Natural killer cell (primary cell): Measurements from ENCODE around the gene LCE1D. TPM values are rescaled to one million over a fixed set of nuclear protein-coding genes. Genes with fewer than 3 reads are reported as not detected.

Experiments
- ATAC-seq, 3 donors: fragments of 150-1000 bp in 2 of 3; fragments of 200-7000 bp in 1 of 3; cut with Tn5 transposase; 1 replicate in 1 of 3; 2 replicates in 2 of 3; pipeline ENCODE4 v1.10.0; 2021; ENCODE audit warnings: mild to moderate bottlenecking in 2 of 3, moderate library complexity in 2 of 3
- DNase-seq, 2 donors: peaks; one replicate each; pipeline versions ENCODE4 v3.0.0 to v3.0.0-alpha.2; 2013 to 2021; ENCODE audit warnings: mixed read lengths in 1 of 2
- H3K27ac ChIP-seq: one replicate; pipeline ENCODE4 v1.5.1; 2013; ENCODE audit warnings: mild to moderate bottlenecking, low read length
- H3K27me3 ChIP-seq: one replicate; pipeline ENCODE4 v1.6.1; 2013; ENCODE audit warnings: low read length; ENCODE audit not compliant: control insufficient read depth, insufficient read depth
- H3K36me3 ChIP-seq: one replicate; pipeline ENCODE4 v1.6.1; 2013; ENCODE audit warnings: low read length; ENCODE audit not compliant: control insufficient read depth, insufficient read depth
- H3K4me1 ChIP-seq: one replicate; pipeline ENCODE4 v1.6.1; 2013; ENCODE audit warnings: low read length; ENCODE audit not compliant: control insufficient read depth, insufficient read depth
- H3K4me3 ChIP-seq: one replicate; pipeline ENCODE4 v1.5.1; 2013; ENCODE audit warnings: low read length
- H3K9me3 ChIP-seq: one replicate; pipeline ENCODE4 v1.6.1; 2013; ENCODE audit warnings: low read length; ENCODE audit not compliant: control insufficient read depth, insufficient read depth
- H3K27ac Mint-ChIP-seq, 2 donors: one replicate each; pipeline ENCODE4 v1.8.0; 2022; ENCODE audit warnings: mild to moderate bottlenecking in 2 of 2, mixed read lengths in 2 of 2, moderate library complexity in 1 of 2
- H3K27me3 Mint-ChIP-seq, 2 donors: one replicate each; pipeline ENCODE4 v1.8.0; 2022; ENCODE audit warnings: low read depth in 2 of 2, mixed read lengths in 2 of 2
- H3K36me3 Mint-ChIP-seq: one replicate; pipeline ENCODE4 v1.8.0; 2022; ENCODE audit warnings: mixed read lengths
- H3K4me1 Mint-ChIP-seq, 2 donors: one replicate each; pipeline ENCODE4 v1.8.0; 2022; ENCODE audit warnings: mixed read lengths in 2 of 2
- H3K4me3 Mint-ChIP-seq: one replicate; pipeline ENCODE4 v1.8.0; 2022; ENCODE audit warnings: mild to moderate bottlenecking, moderate library complexity, mixed read lengths
- H3K9me3 Mint-ChIP-seq, 2 donors: one replicate each; pipeline ENCODE4 v1.8.0; 2022; ENCODE audit warnings: mixed read lengths in 2 of 2
- WGBS: methylation state at CpG from one replicate; pipeline ENCODE4 v1.1.7; 2013; ENCODE audit warnings: missing lambda C conversion rate; ENCODE audit not compliant: insufficient coverage; 5-methylcytosine and 5-hydroxymethylcytosine counted together
- intact Hi-C: fragments of 100-400 bp; cut with micrococcal nuclease; formaldehyde crosslinking; loops from one replicate; pipeline ENCODE4 v1.14.2; 2022
- total RNA-seq, 4 donors: library from RNA; stranded (reverse); fragments of 120-200 nt in 1 of 4; gene quantifications; one replicate each; pipeline versions ENCODE4 v1.2.3 to v1.2.4, GENCODE V29; 2013 to 2022
- TF ChIP-seq, protein P1 (sequence below): fragments of 200-600 bp; IDR thresholded peaks from one replicate; pipeline ENCODE4 v1.8.0; 2022; ENCODE audit warnings: antibody characterized with exemption

Gene LCE1D
- total RNA-seq, 3 donors from 2014 or later (not counting 1 experiment from before 2014, with no cell fraction given), result not detected

DNA sequence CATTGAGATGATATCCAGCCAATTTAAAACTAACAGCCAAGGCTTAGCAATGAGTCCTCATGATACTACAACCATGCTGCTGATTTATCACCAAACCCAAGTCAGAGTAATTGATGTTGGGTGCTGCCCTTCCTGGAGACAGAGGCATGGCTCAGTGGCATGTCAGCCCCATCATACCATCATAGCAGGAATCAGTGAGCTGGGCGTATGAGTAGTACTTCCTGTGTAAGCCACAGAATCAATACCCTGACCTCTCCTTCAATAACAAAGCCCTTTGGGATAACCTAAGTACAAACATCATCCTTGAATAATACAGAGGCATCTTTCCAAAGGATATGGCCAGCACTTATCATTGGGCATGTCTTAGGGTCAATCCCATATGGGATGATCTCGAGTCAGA lies 13.4 kb upstream of the LCE1D start:
- TF ChIP-seq, protein P1, sequence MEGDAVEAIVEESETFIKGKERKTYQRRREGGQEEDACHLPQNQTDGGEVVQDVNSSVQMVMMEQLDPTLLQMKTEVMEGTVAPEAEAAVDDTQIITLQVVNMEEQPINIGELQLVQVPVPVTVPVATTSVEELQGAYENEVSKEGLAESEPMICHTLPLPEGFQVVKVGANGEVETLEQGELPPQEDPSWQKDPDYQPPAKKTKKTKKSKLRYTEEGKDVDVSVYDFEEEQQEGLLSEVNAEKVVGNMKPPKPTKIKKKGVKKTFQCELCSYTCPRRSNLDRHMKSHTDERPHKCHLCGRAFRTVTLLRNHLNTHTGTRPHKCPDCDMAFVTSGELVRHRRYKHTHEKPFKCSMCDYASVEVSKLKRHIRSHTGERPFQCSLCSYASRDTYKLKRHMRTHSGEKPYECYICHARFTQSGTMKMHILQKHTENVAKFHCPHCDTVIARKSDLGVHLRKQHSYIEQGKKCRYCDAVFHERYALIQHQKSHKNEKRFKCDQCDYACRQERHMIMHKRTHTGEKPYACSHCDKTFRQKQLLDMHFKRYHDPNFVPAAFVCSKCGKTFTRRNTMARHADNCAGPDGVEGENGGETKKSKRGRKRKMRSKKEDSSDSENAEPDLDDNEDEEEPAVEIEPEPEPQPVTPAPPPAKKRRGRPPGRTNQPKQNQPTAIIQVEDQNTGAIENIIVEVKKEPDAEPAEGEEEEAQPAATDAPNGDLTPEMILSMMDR, result no peak
- WGBS, result 67% methylated on average over 2 of the region's 2 CpGs
- DNase-seq (no peak), ATAC-seq (no peak)
- H3K27me3 ChIP-seq, result no peaks in the 10 kb centered on the region
- H3K27ac Mint-ChIP-seq, result no peak overlapping the region
- H3K9me3 Mint-ChIP-seq, result no peaks in the 10 kb centered on the region
- no peak overlapping the region for H3K4me3 ChIP-seq
- no peaks in the 10 kb centered on the region for H3K9me3 ChIP-seq
- H3K4me1 ChIP-seq, result no peaks in the 10 kb centered on the region
- H3K36me3 ChIP-seq, result no peaks in the 10 kb centered on the region
- no peak overlapping the region for H3K27ac ChIP-seq
- no peak overlapping the region for H3K4me3 Mint-ChIP-seq
- no peaks in the 10 kb centered on the region for H3K36me3 Mint-ChIP-seq
- intact Hi-C loops, result no loop called here
- no peaks in the 10 kb centered on the region for H3K4me1 Mint-ChIP-seq
- peaks cover 29 to 44% of the 10 kb centered on the region in 2 donors for H3K27me3 Mint-ChIP-seq

DNA sequence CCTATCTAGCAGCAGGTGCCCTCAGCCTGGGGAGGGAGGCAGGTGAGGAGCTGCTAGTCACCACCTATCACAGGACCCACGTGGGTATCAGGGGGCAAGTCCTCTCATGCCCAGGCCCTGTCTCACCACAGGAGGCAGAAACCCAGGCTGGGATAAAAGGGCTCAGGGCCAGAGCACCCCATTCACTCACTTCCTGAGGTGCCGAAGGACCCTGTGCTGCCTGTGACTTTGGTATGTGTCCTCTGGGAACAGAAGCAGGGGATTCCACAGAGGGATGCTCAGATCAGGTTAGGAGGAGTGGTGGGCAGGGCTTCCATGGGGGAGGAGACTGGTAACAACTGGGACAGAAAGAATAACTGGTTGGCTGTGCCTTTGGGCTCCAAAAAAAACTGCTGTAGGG lies 10.4 kb upstream of the LCE1D start, which contains the start of gene LCE1E:
TSS of gene LCE1E (plus strand) at position 181 of the 400 bp plus-strand sequence. CDS start 1,043 bp downstream, outside the sequence.
- TF ChIP-seq, protein P1, result no peak
- ATAC-seq (no peak), DNase-seq (no peak)
- Mint-ChIP-seq H3K4me1 (no peaks in the 10 kb centered on the region), H3K27me3 (peaks cover 22 to 32% of the 10 kb centered on the region in 2 donors), H3K4me3 (no peak within 1 kb of the TSS), H3K27ac (no peak within 1 kb of the TSS), H3K9me3 (no peaks in the 10 kb centered on the region), H3K36me3 (no peaks in the 10 kb centered on the region)
- H3K9me3 ChIP-seq, result no peaks in the 10 kb centered on the region
- no peak within 1 kb of the TSS for H3K27ac ChIP-seq
- intact Hi-C loops, result no loop called here
- no peaks in the 10 kb centered on the region for H3K36me3 ChIP-seq
- no peaks in the 10 kb centered on the region for H3K27me3 ChIP-seq
- H3K4me1 ChIP-seq, result no peaks in the 10 kb centered on the region
- no peak within 1 kb of the TSS for H3K4me3 ChIP-seq
- WGBS, result 51% methylated on average over 2 of the region's 2 CpGs

DNA sequence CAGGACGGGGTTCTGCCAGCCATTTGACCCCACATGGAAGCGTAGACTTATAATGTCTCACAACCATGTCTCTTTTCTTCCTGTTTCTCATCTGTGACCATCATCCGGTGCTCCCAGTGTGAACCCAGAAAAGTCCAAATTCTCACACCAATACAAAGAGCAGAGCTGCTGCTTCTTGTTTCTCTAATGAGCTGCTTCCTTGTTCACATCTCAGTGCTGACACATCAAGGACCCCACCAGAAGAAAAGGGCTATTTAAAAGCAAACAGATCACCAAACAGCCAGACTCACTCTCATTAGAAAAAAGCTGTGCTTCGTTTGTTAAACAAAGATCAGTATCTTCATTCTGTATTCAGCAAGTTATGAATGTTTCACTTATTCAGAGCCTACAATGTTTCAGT lies 835 bp upstream of the LCE1D start:
- Mint-ChIP-seq H3K9me3 (no peaks in the 10 kb centered on the region), H3K27me3 (peaks cover 11 to 32% of the 10 kb centered on the region in 2 donors), H3K27ac (no peak overlapping the region), H3K36me3 (no peaks in the 10 kb centered on the region), H3K4me3 (no peak overlapping the region), H3K4me1 (no peaks in the 10 kb centered on the region)
- 77% methylated on average over 4 of the region's 4 CpGs for WGBS
- TF ChIP-seq, protein P1, result no peak
- no peak for DNase-seq
- no peak overlapping the region for H3K4me3 ChIP-seq
- no peak for ATAC-seq
- H3K36me3 ChIP-seq, result no peaks in the 10 kb centered on the region
- intact Hi-C loops, result no loop called here
- no peaks in the 10 kb centered on the region for H3K27me3 ChIP-seq
- no peaks in the 10 kb centered on the region for H3K9me3 ChIP-seq
- H3K4me1 ChIP-seq, result no peaks in the 10 kb centered on the region
- no peak overlapping the region for H3K27ac ChIP-seq

DNA sequence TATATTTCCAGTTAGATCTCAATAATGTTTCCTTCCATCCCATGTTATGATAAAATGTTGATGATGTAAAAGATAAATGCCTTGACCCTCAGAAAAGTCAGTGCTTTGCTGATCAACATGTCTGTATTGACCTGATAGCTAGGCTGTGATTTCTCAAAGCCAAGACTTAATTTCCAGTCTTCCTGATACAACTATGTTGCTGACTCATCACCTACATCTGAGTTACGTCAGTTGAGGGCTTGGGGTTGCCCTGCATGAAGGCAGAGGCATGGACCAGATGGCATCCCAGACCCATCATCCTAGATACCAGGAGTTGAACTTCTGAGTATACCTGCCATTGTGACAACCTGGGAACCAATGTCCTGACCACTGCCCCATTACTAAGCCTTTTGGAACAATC lies 4.8 kb downstream of the LCE1D start:
- peaks cover 7 to 49% of the 10 kb centered on the region in 2 donors for H3K27me3 Mint-ChIP-seq
- WGBS, result 59% methylated on average over 1 of the region's 1 CpG
- H3K4me1 ChIP-seq, result no peaks in the 10 kb centered on the region
- ATAC-seq (no peak), DNase-seq (no peak)
- no peak overlapping the region for H3K27ac ChIP-seq
- no peak overlapping the region for H3K4me3 ChIP-seq
- TF ChIP-seq, protein P1, result no peak
- H3K36me3 Mint-ChIP-seq, result no peaks in the 10 kb centered on the region
- no peak overlapping the region for H3K27ac Mint-ChIP-seq
- H3K36me3 ChIP-seq, result no peaks in the 10 kb centered on the region
- H3K27me3 ChIP-seq, result peaks cover 2% of the 10 kb centered on the region
- H3K9me3 ChIP-seq, result no peaks in the 10 kb centered on the region
- intact Hi-C loops, result no loop called here
- H3K4me1 Mint-ChIP-seq, result no peaks in the 10 kb centered on the region
- no peaks in the 10 kb centered on the region for H3K9me3 Mint-ChIP-seq
- H3K4me3 Mint-ChIP-seq, result no peak overlapping the region
